K562 (cell line): ENCODE results near the gene RARG. TPM values are rescaled to one million over a fixed set of nuclear protein-coding genes. Genes with fewer than 3 reads are reported as not detected.

Source experiments
- BRF2 ChIP-seq: IDR thresholded peaks from 3 replicates; pipeline ENCODE4 v1.6.1; 2011; ENCODE audit warnings: borderline replicate concordance, mild to moderate bottlenecking; ENCODE audit not compliant: insufficient read length, insufficient read depth
- CEBPB ChIP-seq: fragments of 450-650 bp; IDR thresholded peaks from 2 replicates; pipeline ENCODE4 v1.6.1; 2016; ENCODE audit warnings: missing genetic modification characterization, missing compliant biosample characterization
- E2F4 ChIP-seq: sonication (generic); formaldehyde crosslinking; IDR thresholded peaks from 2 replicates; pipeline ENCODE4 v1.8.0; 2022; ENCODE audit warnings: mild to moderate bottlenecking, low read depth, missing genetic modification reagents
- HIVEP1 ChIP-seq: fragments of 250-450 bp; sonication (Bioruptor Pico); IDR thresholded peaks from 2 replicates; pipeline ENCODE4 v1.4.0; 2020; ENCODE audit warnings: mild to moderate bottlenecking
- HOXB6 ChIP-seq: fragments of 250-450 bp; sonication (Bioruptor Pico); IDR thresholded peaks from 2 replicates; pipeline ENCODE4 v1.5.1; 2022; ENCODE audit warnings: mild to moderate bottlenecking, borderline replicate concordance
- L3MBTL2 ChIP-seq: fragments of 450-650 bp; IDR thresholded peaks from 2 replicates; pipeline ENCODE4 v1.6.1; 2016; ENCODE audit warnings: mild to moderate bottlenecking, moderate library complexity
- LCOR ChIP-seq: sonication (generic); formaldehyde crosslinking; IDR thresholded peaks from 2 replicates; pipeline ENCODE4 v1.8.0; 2022; ENCODE audit warnings: mild to moderate bottlenecking, missing genetic modification reagents
- NBN ChIP-seq: fragments of 450-650 bp; IDR thresholded peaks from 2 replicates; pipeline ENCODE4 v1.6.1; 2016; ENCODE audit warnings: low read depth, mild to moderate bottlenecking
- NFE2 ChIP-seq: IDR thresholded peaks from 2 replicates; pipeline ENCODE4 v1.6.1; 2014; ENCODE audit warnings: antibody characterized with exemption, low read depth
- RBFOX2 ChIP-seq: fragments of 200-400 bp; formaldehyde crosslinking; IDR thresholded peaks from 2 replicates; pipeline ENCODE4 v1.6.1; 2017; ENCODE audit warnings: low read depth, mild to moderate bottlenecking, low read length, moderate library complexity
- SMARCC2 ChIP-seq: fragments of 450-650 bp; IDR thresholded peaks from 2 replicates; pipeline ENCODE4 v1.6.1; 2017; ENCODE audit warnings: antibody characterized with exemption, moderate library complexity, mild to moderate bottlenecking, low read depth
- SRSF1 ChIP-seq: fragments of 200-400 bp; formaldehyde crosslinking; IDR thresholded peaks from 2 replicates; pipeline ENCODE4 v1.6.1; 2017; ENCODE audit warnings: mild to moderate bottlenecking, low read depth, low read length, moderate library complexity
- ZBTB17 ChIP-seq: fragments of 450-650 bp; formaldehyde crosslinking; IDR thresholded peaks from 2 replicates; pipeline ENCODE4 v1.4.0; 2020; ENCODE audit warnings: mild to moderate bottlenecking
- ZFX ChIP-seq: sonication (generic); formaldehyde crosslinking; IDR thresholded peaks from 2 replicates; pipeline ENCODE4 v1.8.0; 2022; ENCODE audit warnings: mild to moderate bottlenecking, missing genetic modification reagents, moderate library complexity
- ZKSCAN1 ChIP-seq: fragments of 150-350 bp; IDR thresholded peaks from 2 replicates; pipeline ENCODE4 v1.6.1; 2016; ENCODE audit warnings: low read depth, low read length
- ZNF253 ChIP-seq: fragments of 250-450 bp; sonication (Bioruptor Pico); conservative IDR thresholded peaks from 2 replicates; pipeline ENCODE4 v1.6.1; 2021; ENCODE audit warnings: mild to moderate bottlenecking
- ZNF280A ChIP-seq: fragments of 450-650 bp; IDR thresholded peaks from 2 replicates; pipeline ENCODE4 v1.6.1; 2018; ENCODE audit warnings: mild to moderate bottlenecking, low read depth; ENCODE audit not compliant: partially characterized antibody
- ZNF644 ChIP-seq: fragments of 200-800 bp; sonication (Bioruptor generic); IDR thresholded peaks from 2 replicates; pipeline ENCODE4 v1.6.1; 2016; ENCODE audit warnings: low read depth, missing genetic modification characterization, missing compliant biosample characterization
- polyA plus RNA-seq, 8 experiments: library from polyadenylated mRNA; depleted of rRNA in 4 of 8; stranded (reverse) in 5 of 8; unstranded in 3 of 8; fragments of >200 nt; fragmentation: Nextera tagmentation in 2 of 8; fragmentation: Illumina TruSeq in 1 of 8; extraction: Ambion mirVana in 2 of 8; extraction: Trizol in 1 of 8; gene quantifications; 2 replicates each; pipeline versions ENCODE4 v1.2.1 to v1.2.3, GENCODE V29; 2011 to 2014; ENCODE audit warnings: inconsistent platforms in 1 of 8, missing spikeins in 1 of 8
- total RNA-seq, 7 experiments: library from RNA; depleted of rRNA in 6 of 7; stranded (reverse); fragments of >200 nt in 6 of 7; fragmentation: Illumina TruSeq in 2 of 7; extraction: Trizol in 2 of 7; gene quantifications; 2 replicates each; pipeline versions ENCODE4 v1.2.1 to v1.2.3, GENCODE V29; 2011 to 2021; ENCODE audit warnings: low replicate concordance in 1 of 7
- TF ChIP-seq, protein P1 (sequence below): fragments of 150-350 bp; conservative IDR thresholded peaks from 2 replicates; pipeline ENCODE4 v1.6.1; 2014; ENCODE audit warnings: low read length

Gene RARG
- total and polyA plus RNA-seq, 9 of the 15 experiments (the other 6 are each of a cell fraction or from before 2014, with no cell fraction given): 0.18 to 7.6 (median 3.8) TPM

DNA sequence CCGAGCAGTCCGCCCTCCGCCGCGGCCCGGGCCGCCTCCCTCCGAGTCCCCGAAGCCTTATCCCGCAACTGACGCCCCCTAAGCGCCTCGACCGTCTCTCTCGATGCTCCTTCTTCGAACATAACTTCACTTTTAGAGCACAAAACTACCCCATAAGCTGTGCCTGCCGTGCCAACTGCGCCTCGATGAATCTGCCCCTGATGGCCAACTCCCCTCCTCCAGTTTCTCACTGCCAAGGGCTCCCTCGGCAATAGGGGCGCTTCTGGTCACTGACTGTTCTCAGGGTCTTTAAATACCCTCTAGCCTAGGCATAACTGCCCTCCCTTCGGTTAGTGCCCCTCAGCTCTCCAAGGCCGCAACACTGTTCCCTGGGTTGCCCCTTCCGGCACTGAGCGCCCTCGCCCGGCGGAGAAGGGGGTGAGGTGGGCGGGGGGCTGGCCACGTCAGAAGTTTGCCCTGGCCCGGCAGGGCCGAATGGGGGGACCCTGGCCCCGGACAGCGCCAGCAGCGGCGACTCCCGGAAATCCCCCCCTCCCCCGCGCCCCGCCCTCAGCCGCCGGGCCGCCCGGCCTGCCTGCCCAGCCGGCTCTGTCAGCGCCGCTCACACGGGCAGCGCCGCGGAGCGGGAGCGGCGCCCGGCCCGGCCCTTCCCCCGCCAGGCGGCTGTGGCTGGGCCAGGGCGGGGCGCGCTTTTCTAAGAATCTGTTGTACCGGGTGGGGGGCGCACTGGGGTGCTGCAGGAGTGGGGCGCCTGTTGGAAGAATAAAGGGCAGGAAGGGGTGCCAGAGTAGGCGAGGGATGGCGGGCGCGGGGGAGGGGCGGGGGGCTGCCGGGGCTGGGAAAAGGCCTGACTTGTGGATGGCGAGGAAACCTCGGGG, 10.6 kb downstream of the RARG start (continued):
- TF ChIP-seq E2F4 (CRISPR knock-in tag): no peak
- TF ChIP-seq NFE2: no peak
- TF ChIP-seq ZKSCAN1: no peak
- peak; percentile 78 for TF ChIP-seq RBFOX2
- peak; percentile 68; the same call in 1 of the 2 replicates for TF ChIP-seq ZNF644 (tag)
- no peak for TF ChIP-seq LCOR
- no peak for TF ChIP-seq ZNF280A
- no peak for TF ChIP-seq HIVEP1 (CRISPR knock-in tag)
- 0 out of 2 replicates have a peak, but pooled peaks have one; percentile 20 for TF ChIP-seq NBN
- TF ChIP-seq ZBTB17: peak; percentile 60; the same call in 1 of the 2 replicates
- no peak for TF ChIP-seq HOXB6
- TF ChIP-seq BRF2: no peak
- no peak for TF ChIP-seq ZNF253 (CRISPR knock-in tag)
- peak; percentile 85 for TF ChIP-seq ZFX (CRISPR knock-in tag)
- TF ChIP-seq, protein P1, sequence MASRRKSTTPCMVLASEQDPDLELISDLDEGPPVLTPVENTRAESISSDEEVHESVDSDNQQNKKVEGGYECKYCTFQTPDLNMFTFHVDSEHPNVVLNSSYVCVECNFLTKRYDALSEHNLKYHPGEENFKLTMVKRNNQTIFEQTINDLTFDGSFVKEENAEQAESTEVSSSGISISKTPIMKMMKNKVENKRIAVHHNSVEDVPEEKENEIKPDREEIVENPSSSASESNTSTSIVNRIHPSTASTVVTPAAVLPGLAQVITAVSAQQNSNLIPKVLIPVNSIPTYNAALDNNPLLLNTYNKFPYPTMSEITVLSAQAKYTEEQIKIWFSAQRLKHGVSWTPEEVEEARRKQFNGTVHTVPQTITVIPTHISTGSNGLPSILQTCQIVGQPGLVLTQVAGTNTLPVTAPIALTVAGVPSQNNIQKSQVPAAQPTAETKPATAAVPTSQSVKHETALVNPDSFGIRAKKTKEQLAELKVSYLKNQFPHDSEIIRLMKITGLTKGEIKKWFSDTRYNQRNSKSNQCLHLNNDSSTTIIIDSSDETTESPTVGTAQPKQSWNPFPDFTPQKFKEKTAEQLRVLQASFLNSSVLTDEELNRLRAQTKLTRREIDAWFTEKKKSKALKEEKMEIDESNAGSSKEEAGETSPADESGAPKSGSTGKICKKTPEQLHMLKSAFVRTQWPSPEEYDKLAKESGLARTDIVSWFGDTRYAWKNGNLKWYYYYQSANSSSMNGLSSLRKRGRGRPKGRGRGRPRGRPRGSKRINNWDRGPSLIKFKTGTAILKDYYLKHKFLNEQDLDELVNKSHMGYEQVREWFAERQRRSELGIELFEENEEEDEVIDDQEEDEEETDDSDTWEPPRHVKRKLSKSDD: no peak
- no peak for TF ChIP-seq SRSF1
- TF ChIP-seq SMARCC2: no peak
- TF ChIP-seq CEBPB (tag): no peak
- TF ChIP-seq L3MBTL2: peak; percentile 30; the same call in 1 of the 2 replicates
